22Rv1 (cell line): Measurements from ENCODE around the gene RFX3.

Experiments used
- H3K27ac ChIP-seq: fragments of 450-650 bp; 2 replicates; pipeline ENCODE4 v1.5.1; 2017
- CTCF ChIP-seq: fragments of 450-650 bp; IDR thresholded peaks from 2 replicates; pipeline ENCODE4 v1.5.1; 2017; ENCODE audit warnings: mild to moderate bottlenecking
- ZFX ChIP-seq: fragments of 450-650 bp; IDR thresholded peaks from 2 replicates; pipeline ENCODE4 v1.6.1; 2017; ENCODE audit warnings: antibody characterized with exemption, borderline replicate concordance

RFX3 gene

GRCh38 chr9:3191715-3192114 is 334.1 kb downstream of the RFX3 start:
- TF ChIP-seq CTCF (no peak), ZFX (no peak)
- H3K27ac ChIP-seq: no peak overlapping the region

- TF ChIP-seq ZFX (no peak), CTCF (no peak)
- H3K27ac ChIP-seq: no peak overlapping the region
Measured at GRCh38 chr9:3189113-3189861, 336.5 kb downstream of the RFX3 start.

- no peak overlapping the region for H3K27ac ChIP-seq
- TF ChIP-seq ZFX (no peak), CTCF (no peak)
Measured at GRCh38 chr9:3186751-3187150, 339.1 kb downstream of the RFX3 start.

GRCh38 chr9:3181049-3181953 is 344.5 kb downstream of the RFX3 start:
- TF ChIP-seq CTCF: peak; percentile 65
- TF ChIP-seq ZFX: no peak

GRCh38 chr9:3180696-3181048 is 345.1 kb downstream of the RFX3 start:
- TF ChIP-seq ZFX (no peak), CTCF (no peak)
- H3K27ac ChIP-seq: no peak overlapping the region

More at GRCh38 chr9:3181049-3181953, 344.5 kb downstream of the RFX3 start:
- H3K27ac ChIP-seq: no peak overlapping the region

GRCh38 chr9:3179711-3180110 is 346.1 kb downstream of the RFX3 start:
- H3K27ac ChIP-seq: no peak overlapping the region
- TF ChIP-seq ZFX (no peak), CTCF (no peak)

GRCh38 chr9:3177936-3178335 is 347.9 kb downstream of the RFX3 start:
- TF ChIP-seq ZFX (no peak), CTCF (no peak)
- H3K27ac ChIP-seq: no peak overlapping the region
